ENCODE data around the gene CDC73.

CDC73 gene

GRCh38 chr1:193299038-193299437 is 177.2 kb downstream of the CDC73 start:
- DNase-seq (ENCODE audit: extremely low spot score) = peak; percentile 35
- POLR2A ChIA-PET = no interaction called here
- no peak for TF ChIP-seq CTCF (IDR thresholded peaks at IDR 0.05; ENCODE audit: control extremely low read depth, extremely low read depth, low read depth, missing control alignments)
- CTCF ChIA-PET = no interaction called here

DNA sequence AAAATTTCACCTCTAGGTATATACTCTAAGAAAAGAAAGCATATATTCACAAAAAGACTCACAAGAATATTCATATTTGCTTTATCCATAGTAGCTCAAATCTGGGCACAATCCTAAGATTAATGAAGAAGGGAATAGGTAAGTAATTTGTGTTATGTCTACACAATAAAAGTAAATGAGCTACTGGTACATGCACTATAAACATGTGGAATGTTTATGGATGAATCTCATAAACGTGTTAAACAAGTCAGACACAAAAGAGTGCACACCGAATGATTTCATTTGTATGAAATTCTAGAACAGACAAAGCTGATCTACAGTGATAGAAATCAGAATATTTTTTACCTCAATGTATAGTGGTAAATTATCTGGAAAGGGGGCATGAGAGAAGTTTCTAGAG is 179.9 kb downstream of the CDC73 start:
- POLR2A ChIA-PET = no interaction called here
- no peak for DNase-seq (ENCODE audit: extremely low spot score)
- TF ChIP-seq CTCF (IDR thresholded peaks at IDR 0.05; ENCODE audit: control extremely low read depth, extremely low read depth, low read depth, missing control alignments) = no peak
- CTCF ChIA-PET = interaction anchor here (1.1 to 1.5 kb wide), 2 partner anchors 14 to 55 kb away, joined by 3 read pairs; no protein-coding TSS in a partner anchor

DNA sequence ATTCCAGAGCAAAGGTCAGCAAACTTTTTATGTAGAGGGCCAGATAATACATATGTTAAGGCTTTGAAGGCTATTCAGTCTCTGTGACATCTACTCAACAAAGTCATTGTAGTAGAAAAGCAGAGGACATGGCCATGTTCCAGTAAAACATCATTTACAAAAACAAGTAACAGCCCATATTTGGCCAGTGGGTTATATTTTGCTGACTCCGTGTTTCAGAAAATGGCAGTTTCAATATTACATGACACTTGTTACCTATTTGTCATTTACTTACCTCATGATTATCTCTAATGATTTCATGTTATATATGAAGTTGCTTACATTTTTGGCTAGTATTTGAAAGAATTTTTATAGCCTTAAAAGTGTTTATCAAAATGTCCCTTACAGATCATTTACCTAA is 182.0 kb downstream of the CDC73 start:
- no peak for TF ChIP-seq CTCF (IDR thresholded peaks at IDR 0.05; ENCODE audit: control extremely low read depth, extremely low read depth, low read depth, missing control alignments)
- no peak for DNase-seq (ENCODE audit: extremely low spot score)
- ChIA-PET CTCF (no interaction called here), POLR2A (no interaction called here)

Data from GM10248 (cell line).